NCI-H1417 (cell line): ENCODE measurements around the gene CCSER2.
"Not testable (repeated sequence)": the region's sequence is repeated elsewhere in the genome, so short reads cannot be mapped to it uniquely, and the experiment has no call there.

ENCODE experiments used
- DNase-seq, 3 experiments: peaks; one replicate each; lab custom pipeline; 2025; lab: John Stamatoyannopoulos, UW

Gene CCSER2

DNA sequence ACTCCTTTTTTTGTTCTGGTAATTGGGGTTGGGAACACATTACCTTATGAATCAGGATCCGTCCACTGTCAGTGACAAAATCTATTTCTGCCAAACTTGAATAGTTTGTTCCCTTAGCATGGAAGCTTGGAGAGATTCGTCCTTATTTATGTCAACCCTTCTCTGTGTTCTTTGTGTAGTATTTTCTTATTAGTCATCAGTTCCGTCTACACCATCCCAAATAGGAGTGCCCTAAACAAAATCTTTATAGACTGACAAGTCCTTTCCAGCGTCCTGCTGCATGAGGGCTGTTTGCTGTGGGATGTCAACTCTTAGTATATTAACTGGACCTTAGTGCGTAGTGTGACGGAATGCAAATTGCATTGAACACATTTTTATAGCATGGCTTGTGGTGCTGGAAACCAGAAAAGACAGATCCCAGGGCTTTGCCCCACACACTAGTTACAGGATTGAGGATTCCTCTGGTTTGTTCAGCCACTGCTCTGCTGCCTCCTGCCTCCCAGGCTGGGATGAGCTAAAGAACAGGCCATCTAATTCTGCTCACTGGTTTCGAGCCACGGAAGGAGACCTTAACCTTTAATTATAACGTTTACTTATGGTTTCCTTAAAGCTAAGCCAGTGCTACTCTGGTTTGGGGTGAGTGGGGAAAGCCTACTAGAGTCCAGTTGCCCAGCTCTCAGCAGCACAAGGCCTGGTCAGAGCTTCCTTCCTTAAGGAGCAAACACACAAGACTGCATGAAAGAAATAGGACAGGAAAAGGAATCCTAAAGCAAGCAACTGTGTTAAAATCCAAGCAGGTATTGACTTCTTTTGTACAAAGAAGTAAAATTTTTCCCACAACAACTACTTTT, 194.4 kb downstream of the CCSER2 start:
- peak in 1 of 3 experiments; percentile 32 for DNase-seq

DNA sequence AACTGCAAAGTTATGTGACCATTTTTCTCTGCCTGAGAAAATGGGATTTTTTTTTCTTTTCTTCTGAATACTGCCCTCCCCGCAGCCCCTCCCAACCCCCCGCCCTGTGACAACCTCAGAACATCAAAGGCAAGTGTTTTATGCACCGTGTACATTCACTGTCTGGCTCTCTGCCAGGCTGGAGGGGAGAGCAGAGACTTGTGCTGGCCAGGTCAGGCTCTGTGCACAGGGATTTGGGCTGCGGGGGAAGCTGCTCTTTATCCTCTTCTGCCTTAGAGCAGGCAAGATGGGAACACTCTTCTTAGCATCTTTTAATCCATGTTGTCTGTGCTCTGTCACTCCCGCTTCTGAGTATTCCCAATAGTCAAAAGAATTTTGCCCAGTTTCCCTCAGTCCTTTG, 195.1 kb downstream of the CCSER2 start:
- peak; percentile 28 to 78 (median 54) for DNase-seq

DNA sequence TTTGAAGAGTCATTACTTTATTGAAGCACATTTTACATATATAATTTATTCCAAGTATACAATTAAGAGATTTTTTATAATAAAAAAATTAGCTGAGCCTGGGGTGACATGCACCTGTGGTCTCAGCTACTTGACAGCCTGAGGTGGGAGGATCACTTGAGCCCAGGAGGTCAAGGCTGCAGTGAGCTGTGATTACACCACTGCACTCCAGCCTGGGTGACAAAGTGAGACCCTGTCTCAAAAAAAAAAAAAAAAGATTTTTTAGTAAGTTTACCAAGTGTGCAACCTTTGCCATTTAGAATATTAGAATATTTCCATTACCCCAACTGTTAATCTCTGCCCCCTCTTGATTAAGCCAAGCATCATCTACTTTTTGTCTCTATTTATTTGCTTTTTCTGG, 196.0 kb downstream of the CCSER2 start:
- DNase-seq = no peak

DNA sequence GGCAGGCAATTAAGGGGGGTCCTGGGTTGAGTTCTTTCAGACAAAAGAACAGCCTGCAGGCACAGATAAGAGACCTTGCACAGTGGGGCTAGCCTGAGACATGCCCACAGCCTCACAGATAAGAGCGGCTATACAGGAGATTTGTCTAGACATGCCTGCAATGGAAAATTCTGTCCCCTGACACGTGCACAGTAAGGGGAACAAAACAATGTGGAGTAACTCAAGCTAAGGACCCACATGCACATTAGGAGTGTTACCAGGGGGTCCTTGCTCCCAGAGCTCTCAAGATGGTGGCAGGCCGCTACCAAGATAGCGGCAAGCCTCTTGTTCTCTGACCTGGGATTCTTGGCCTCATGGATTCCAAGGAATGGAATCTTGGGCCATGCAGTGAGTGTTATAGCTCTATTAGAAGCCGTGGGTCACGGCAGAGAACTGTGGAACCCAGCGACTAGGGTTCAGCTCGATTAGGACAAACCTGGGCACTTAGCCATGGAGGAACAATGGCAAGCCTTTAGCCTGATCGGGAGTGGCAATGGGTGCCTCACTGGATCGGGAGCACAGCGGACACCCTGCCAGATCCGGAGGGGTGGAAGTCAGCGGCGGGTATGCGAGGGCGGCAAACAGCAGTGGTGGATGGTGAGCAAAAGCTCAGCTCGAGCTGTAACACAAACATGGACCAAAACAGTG, 196.9 kb downstream of the CCSER2 start:
- DNase-seq = no peak

DNA sequence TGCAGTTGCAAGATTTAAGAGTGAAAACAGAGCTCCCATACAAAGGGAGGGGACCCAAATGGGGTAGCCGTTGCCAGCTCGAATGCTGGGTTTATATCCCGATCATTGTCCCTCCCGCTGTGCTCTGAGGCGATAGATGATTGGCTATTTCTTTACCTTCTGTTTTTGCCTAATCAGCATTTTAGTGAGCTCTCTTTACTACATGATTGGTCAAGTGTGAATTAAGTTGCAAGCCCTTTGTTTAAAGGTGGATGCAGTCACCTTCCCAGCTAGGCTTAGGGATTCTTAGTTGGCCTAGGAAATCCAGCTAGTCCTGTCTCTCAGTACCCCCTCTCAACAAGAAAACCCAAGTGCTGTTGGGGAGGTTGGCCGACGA, 197.4 kb downstream of the CCSER2 start:
- not testable (repeated sequence) for DNase-seq

DNA sequence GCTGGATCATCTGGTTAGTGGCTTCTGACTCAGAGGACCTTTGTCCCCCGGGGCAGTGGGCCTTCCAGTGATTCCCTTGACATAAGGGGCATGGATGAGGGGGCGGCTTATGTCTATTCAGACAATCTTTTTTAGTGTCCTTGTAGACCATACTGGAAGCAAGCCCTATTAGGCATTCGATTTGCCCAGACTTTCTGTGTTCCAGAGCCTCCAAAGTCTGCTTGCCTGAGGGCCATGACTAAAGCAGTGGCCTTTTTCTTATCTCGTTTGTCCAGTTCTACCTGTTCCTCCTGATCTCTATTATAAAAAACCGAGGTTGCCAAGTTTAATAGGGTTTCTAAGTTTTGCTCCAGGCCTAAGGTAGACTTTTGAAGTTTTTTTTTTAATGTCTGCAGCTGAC, 199.0 kb downstream of the CCSER2 start:
- not testable (repeated sequence) for DNase-seq

DNA sequence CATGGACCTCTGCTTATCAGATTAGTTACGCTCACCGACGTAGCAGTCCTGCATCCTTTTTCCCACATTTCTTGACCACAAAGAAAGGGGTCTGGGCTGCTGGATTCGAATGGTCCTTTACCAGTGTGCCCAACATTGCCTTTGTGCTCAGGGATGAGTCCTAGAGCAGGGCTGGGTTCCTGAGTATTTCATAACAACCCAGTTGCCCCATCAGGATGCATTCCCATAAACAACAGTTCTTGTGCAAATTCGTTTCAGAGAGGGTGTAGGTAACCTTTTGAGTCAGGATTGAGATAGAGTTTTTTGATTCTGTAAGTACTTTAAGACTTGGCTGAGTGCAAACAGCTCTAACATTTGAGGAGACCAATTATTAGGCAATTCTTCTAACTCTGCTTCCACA, 200.1 kb downstream of the CCSER2 start:
- not testable (repeated sequence) for DNase-seq

DNA sequence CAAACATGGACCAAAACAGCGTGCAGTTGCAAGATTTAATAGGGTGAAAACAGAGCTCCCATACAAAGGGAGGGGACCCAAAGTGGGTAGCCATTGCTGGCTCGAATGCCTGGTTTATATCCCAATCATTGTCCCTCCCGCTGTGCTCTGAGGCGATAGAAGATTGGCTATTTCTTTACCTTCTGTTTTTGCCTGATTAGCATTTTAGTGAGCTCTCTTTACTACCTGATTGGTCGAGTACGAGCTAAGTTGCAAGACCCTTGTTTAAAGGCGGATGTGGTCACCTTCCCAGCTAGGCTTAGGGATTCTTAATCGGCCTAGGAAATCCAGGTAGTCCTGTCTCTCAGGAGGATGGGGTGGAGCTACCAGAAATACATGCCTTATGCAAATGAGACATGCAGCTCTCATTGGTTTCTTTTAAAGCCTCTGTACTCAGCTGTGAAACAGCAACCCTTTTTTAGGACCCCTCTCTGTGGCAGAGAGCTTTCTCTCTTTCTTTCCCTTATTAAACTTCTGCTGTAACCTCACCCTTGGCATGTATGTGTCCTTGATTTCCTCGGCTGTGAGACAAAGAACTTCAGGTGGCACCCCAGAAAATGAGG, 202.4 kb downstream of the CCSER2 start:
- DNase-seq = no peak

DNA sequence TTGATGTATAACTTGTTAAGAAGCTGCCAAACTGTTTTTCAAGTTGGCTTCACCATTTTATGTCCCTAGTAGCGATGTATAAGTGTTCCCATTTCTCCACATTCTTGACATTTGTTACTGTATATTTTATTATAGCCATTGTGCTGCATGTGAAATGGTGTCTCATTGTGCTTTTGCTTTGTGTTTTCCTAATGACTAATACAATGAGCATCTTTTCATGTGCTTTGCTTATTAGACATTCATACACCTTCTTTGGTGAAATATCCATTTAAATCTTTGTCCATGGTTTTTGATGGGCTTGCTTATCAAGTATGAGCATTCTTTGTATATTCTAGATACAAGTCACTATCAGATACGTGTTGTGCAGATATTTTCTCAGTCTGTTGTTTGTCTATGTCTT, 203.0 kb downstream of the CCSER2 start:
- no peak for DNase-seq

DNA sequence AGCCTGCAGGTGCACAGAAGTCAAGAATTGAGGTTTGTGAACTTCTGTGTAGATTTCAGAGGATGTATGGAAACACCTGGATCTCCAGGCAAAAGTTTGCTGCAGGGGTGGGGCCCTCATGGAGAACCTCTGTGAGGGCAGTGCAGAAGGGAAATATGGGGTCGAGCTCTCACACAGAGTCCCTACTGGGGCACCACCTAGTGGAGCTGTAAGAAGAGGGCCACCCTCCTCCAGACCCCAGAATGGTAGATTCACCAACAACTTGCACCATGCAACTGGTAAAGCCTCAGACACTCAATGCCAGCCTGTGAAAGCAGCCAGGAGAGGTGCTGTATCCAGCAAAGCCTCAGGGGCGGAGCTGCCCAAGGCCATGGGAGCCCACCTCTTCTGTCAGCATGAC, 205.8 kb downstream of the CCSER2 start:
- no peak for DNase-seq

DNA sequence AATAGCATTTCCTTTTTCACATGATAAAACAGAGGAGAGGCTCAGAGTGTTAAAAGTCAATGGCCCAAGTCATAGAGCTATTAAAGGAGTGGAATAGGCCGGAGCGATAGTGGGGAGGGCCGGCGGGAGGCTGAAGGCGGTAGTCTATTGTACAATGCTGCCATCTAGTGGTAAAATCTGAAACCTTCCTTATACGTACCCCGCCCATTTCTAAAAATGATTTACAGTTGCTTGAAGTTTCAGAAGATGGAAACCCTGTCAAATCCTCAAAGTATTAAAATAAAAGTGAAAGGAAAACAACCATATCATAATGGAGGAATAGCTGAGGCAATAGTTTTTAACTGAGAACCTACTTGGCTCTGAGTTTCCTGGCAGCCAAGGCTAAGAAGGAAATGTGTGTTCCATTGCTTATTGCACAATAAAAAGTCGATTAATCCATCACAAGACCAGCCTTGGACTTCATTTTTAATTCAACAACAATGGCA, 209.1 kb downstream of the CCSER2 start:
- DNase-seq = peak; percentile 23 to 72 (median 44)

DNA sequence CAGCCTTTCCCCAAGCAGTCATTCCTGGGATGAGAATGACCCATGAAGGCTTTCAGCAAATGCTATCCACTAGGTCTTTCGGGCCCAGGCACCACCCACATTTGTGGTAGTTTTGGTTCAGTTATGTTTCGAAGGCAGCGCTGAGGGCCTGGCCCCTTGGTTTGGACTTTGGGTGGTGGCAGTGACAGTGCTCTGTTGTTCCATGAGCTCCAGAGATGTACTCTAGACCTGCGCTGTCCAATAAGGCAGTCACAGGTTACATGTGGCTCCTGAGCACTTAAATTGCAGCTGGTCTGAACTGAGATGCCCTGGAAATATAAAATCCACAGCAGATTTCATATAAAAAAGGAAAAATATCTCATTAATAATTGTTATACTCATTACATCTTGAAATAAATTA, 209.6 kb downstream of the CCSER2 start:
- no peak for DNase-seq

DNA sequence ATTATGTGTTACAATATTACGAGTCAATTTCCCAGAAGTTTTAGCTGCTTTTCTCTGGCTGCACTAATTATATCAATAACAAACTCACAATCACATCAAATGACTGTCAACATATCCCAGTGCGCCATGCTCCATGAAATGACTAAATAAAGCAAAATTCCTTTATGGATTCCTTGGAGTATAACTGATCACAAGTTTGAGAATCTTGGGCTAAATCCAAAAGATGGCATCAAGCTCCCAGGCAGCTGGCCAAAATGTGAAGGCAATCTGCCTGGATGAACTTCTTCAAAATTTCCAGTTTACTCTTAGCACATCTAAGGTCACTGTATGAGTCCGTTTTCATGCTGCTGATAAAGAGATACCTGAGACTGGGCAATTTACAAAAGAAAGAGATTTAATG, 210.8 kb downstream of the CCSER2 start:
- DNase-seq = no peak

DNA sequence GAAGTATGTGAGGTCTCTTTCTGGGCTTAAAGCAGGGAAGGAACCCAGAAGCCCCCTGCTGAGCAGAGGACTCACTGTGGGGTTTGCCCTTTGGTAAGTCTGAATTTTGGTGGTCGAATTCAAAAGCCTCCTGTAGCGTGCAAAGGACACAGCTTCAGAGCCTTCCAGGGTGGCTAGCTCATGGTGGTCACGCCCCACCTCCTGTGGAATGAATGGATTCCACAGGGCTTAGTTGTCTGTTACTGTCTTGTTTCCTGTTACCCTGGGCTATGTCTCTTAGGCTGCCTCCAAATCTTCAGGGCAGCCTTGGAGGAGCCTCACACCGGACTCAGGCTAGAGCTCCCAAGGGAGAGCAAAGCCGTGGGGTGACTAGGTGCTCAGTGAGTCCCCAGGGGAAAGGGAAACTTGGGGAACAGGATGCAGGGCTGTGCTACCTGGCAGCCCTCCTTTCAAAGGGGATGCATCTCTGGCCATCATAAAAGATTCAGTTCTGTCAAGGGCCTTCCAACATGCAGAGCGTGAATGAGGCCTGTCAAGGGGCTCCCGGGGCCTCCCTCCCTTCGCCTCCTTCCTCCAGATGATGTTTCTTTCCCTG, 211.7 kb downstream of the CCSER2 start:
- DNase-seq = no peak

DNA sequence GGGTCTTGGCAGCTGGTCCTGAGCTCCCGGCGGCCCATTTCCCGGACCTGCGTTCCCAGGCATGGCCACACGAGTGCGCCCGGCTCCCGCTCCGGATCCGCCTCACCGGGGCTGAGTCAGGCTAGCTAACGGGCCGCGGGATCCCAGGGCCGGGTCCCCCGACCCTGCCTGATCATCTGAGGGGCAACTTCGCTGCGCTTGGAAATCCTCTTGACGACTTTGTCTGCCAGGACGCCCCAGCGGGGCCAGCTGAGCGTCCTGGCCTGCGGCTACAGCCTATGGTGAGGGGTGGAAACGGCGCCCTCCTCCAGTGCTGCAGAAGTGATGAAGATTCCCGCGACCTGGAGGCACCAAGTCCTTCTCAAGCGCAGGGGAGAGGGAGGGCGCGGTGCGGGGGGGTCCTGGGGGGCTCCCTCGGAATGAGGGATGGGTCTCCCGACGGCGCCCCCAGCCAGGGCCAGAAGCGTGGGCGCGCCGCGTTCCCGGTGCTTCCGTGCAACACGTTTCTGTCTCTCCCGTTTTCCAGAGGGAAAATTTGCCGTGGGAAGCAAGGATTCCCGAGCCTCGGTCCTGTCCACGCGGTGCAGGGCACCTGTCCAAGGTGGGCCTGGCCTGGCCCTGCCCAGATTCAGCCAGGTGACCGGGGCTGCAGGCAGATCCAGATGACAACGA, 212.4 kb downstream of the CCSER2 start:
- peak; percentile 32 to 65 (median 51) for DNase-seq

DNA sequence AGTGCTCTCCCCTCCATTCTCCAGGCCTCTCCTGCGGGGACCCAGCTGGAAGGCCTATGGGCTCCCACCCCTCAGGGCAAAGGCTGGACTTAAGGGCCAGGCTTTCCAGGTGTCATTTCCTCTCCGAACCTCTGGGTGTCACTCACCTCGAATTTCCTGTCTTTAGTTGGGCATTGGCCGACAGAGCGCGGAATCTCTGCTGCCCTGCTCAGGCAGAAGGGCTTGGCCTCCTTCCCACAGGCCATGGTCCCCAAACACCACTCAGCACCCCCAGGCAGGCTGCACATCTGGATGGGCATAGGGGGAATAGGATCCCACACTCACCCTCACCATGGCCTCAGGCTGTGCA, 212.9 kb downstream of the CCSER2 start:
- DNase-seq = peak in 2 of 3 experiments; percentile 51 to 56

DNA sequence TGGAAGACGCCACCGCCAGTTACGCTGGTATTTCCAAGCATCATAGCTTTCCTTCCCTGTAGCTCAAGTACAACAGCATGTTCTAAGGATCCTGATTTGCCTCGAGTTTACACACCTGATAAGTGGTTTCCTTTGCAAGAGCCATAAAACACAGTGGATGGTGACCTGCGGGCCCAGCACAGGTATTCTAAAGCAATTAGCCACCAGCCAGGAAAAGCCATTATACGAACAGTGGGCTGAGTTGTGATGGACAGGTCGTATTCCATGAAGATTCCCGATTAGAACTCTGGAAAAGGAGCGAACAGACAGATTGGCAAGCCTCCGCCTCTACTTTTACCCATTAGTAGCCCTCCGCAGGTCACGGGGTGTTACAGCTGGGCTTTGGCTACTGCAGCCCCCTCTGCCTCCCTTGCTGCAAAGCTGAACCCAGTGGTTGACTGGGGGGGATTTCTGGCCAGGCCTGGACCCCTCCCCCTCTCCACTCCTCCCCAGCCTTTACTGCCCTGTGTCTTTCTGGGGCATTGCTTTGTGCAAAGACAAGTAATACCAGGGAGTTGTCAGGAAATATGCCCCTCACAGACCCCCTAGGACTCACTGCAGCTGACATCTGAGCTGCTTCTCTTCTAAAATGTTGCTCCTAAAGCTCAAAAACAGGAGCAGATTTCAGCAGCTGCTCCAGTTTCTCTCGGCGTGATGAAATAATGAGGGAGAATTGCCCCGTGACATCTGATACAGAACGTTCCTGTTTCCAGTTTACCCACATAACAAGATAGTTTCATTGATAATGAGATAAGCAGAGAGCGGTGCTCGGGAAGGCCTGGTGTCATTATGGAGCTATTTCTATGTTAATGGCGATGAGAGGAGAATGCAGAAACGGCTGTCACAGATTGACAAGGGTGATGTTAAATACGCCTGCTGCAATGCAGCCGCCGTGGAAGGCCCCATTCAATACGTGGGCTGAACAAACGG, 214.4 kb downstream of the CCSER2 start:
- peak in 1 of 3 experiments; percentile 2 for DNase-seq

DNA sequence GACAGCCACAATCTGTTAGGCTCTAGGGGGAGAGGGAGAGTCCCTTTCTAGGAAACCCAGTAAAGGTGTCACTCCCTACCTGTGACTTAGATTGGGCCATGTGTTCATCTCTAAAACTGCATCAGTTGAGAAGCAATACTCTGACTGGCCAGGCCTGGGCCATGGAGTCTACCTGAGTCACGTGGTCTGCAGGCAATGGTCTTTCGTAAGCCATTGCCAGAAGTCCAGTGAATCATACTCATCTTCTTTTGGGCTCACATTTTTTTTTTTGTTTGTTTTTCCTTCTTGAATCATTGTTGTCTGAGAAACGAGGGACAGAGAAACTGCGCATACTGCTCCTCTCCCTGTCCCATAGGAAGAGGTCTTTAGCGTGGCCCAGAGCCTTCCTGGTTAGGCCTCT, 215.6 kb downstream of the CCSER2 start:
- no peak for DNase-seq

DNA sequence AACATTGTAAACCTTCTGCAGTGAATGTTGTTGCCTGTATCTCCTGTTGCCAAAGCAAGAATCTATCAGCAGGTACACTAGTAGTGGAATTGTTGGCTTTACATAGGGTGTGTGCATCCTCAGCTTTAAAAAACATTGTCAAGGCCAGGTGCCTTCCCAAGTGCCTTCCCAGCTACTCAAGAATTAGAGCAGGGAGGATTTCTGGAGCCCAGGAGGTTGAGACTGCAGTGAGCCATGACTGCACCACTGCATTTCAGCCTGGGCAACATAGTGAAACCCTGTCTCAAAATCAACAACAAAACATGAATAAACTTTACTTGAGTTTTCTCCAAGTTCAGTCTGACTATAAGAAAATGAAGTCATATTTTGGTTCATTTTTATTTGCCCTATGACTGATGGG, 217.3 kb downstream of the CCSER2 start:
- peak in 1 of 3 experiments; percentile 53 for DNase-seq

DNA sequence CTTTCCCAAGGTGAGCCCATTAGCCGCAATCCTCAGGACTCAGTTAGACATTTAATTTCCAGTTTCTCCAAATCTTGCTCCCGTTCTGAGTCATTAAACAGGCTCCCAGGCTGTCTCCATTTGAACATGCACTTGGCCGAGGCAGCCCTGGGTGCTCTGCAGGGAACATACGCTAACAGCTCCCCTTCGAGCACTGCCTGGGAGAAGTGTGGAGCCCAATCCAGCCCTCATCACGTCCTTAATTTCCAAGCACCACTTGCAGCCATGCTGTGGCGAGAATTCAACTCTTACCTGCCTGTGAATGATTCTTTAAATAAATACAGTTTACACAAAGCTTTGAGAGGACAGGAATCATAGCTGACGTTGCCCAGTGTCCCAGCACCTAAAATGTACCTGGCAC, 218.2 kb downstream of the CCSER2 start:
- DNase-seq = peak in 1 of 3 experiments; percentile 53

DNA sequence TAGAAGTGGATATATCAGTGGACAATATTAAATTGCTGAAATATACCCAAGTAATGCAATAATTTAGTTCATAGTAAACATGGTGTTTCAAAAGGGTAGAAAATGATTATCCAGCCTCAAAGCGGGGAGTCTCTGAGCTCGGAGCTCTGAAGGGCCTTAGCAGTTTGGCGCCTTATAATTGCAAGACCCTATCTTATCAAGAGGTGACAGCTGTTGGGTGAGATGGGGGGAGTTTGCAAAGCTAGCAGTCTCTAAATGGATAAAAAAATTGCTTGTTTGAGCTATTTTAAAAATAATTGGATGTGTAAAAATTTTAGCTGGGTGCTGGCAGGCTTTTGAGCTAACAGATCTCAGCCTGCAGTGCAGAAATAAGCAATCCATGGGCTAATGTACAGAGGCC, 219.2 kb downstream of the CCSER2 start:
- DNase-seq = no peak
